OCI-M2 (cell line): ENCODE results near the gene TTC34.
"Not testable (repeated sequence)": the region's sequence is repeated elsewhere in the genome, so short reads cannot be mapped to it uniquely, and the experiment has no call there.

Experiments
- DNase-seq: peaks from one replicate; lab custom pipeline; 2025; ENCODE audit not compliant: unreplicated experiment; lab: John Stamatoyannopoulos, UW

TTC34 gene

DNA sequence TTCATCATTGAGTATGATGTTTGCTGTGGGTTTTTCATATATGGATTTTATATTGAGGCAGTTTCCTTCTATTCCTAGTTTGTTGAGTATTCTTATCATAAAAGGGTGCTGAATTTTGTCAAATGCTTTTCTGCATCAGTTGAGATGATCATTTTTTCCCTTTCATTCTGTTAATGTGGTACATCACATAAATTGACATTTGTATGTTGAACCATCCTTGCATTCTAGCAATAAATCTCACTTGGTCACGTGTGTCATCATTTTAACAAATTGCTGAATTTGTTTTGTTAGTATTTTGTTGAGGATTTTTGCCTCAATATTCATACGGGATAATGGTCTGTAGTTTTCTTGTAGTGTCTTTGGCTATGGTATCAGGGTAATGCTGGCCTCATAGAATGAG lies 19.9 kb downstream of the TTC34 start:
- no peak for DNase-seq

DNA sequence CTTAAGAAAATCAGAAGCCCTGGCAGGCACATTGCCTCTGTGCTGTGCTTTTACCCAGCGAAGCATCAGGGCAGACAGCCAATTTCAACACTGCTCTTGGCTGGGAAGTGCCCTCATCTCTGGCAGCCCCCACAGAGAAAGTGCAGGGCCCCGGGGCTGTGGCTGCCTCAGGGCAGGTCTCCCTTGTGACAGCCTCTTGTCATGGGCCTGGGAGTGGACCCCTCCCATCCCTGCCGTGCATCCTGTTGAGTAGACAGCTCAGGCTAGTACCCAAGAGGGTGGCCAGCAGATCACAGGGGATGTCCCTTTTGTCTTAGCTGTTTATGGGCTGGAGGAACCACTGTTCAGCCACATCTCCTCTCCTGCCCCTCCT lies 23.3 kb downstream of the TTC34 start:
- no peak for DNase-seq

- DNase-seq, result no peak
Measured at GRCh38 chr1:2777424-2778219, 23.9 kb downstream of the TTC34 start.

DNA sequence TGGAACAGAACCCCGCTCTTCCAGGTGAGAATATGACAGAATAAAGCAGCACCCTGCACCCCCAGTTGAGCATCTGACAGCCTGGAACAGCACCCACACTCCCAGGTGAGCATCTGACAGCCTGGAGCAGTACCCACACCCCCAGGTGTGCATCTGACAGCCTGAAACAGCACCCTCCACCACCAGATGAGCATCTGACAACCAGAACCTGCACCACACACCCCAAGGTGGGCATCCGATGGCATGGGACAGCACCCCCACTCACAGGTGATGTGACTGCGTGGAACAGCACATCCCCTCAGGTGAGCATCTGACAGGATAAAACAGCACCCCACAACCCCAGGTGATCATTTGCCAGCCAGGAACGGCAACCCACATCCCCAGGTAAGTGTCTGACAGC lies 26.2 kb downstream of the TTC34 start:
- DNase-seq, result not testable (repeated sequence)

DNA sequence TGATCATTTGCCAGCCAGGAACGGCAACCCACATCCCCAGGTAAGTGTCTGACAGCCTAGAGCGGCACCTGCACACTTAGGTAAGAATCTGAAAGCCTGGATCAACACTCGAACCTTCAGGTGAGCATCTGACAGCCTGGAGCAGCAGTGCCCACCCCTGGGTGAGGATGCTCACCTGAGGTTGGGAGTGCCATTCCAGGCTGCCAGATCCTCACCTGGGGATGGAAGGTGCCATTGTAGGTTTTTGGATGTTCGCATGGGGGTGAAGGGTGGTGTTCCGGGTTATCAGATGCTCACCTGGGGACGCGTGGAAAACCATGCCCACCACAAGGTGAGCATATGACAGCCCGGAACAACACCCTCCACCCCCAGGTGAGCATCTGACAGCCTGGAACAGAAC lies 33.4 kb downstream of the TTC34 start:
- not testable (repeated sequence) for DNase-seq

DNA sequence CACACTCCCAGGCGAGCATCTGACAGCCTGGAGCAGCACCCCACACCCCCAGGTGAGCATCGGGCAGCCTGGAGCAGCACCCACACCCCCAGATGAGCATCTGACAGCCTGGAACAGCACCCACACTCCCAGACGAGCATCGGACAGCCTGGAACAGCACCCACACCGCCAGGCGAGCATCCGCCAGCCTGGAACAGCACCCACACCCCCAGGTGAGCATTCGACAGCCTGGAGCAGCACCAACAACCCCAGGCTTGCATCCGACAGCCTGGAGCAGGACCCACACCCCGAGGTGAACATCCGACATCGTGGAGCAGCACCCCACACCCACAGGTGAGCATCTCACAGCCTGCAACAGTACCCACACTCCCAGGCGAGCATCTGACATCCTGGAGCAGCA lies 42.1 kb downstream of the TTC34 start:
- not testable (repeated sequence) for DNase-seq

DNA sequence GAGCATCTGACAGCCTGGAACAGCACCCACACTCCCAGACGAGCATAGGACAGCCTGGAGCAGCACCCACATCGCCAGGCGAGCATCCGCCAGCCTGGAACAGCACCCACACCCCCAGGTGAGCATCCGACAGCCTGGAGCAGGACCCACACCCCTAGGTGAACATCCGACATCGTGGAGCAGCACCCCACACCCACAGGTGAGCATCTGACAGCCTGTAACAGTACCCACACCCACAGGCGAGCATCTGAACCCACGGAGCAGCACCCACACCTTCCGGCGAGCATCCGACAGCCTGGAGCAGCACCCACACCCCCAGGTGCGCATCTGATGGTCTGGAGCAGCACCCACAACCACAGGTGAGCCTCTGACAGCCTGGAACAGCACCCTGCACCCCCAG lies 44.0 kb downstream of the TTC34 start:
- DNase-seq, result not testable (repeated sequence)

DNA sequence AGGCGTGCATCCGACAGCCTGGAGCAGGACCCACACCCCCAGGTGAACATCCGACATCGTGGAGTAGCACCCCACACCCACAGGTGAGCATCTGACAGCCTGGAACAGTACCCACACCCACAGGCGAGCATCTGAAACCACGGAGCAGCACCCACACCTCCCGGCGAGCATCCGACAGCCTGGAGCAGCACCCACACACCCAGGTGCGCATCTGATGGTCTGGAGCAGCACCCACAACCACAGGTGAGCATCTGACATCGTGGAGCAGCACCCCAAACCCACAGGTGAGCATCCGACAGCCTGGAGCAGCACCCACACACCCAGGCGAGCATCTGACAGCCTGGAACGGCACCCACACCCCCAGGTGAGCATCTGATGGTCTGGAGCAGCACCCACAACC lies 46.1 kb downstream of the TTC34 start:
- DNase-seq, result not testable (repeated sequence)

- not testable (repeated sequence) for DNase-seq
Measured at GRCh38 chr1:2754597-2754996, 46.9 kb downstream of the TTC34 start.

GRCh38 chr1:2752503-2752902 lies 49.0 kb downstream of the TTC34 start:
- DNase-seq, result not testable (repeated sequence)

GRCh38 chr1:2751866-2752265 lies 49.6 kb downstream of the TTC34 start:
- DNase-seq, result not testable (repeated sequence)

DNA sequence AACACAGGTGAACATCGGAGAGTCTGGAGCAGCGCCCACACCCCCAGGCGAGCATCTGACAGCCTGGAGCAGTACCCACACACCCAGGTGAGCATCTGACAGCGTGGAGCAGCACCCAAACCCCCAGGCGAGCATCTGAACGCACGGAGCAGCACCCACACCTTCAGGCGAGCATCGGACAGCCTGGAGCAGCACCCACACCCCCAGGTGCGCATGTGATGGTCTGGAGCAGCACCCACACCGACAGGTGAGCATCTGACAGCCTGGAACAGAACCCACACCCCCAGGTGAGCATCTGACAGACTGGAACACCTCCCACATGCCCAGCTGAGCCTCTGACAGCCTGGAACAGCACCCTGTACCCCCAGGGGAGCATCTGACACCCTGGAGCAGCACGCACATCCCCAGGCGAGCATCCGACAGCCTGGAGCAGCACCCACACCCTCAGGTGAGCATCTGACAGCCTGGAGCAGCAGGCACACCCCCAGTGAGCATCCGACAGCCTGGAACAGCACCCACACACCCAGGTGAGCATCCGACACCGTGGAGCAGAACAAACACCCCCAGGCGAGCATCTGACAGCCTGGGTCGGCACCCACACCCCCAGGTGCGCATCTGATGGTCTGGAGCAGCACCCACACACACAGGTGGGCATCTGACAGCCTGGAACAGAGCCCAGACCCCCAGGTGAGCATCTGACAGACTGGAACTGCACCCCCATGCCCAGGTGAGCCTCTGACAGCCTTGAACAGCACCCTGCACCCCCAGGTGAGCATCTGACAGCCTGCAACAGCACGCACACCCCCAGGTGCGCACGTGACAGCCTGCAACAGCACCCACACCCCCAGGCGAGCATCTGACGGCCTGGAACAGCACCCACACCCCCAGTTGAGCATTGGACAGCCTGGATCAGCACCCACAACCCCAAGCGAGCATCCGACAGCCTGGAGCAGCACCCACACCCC lies 50.4 kb downstream of the TTC34 start:
- DNase-seq, result not testable (repeated sequence)

DNA sequence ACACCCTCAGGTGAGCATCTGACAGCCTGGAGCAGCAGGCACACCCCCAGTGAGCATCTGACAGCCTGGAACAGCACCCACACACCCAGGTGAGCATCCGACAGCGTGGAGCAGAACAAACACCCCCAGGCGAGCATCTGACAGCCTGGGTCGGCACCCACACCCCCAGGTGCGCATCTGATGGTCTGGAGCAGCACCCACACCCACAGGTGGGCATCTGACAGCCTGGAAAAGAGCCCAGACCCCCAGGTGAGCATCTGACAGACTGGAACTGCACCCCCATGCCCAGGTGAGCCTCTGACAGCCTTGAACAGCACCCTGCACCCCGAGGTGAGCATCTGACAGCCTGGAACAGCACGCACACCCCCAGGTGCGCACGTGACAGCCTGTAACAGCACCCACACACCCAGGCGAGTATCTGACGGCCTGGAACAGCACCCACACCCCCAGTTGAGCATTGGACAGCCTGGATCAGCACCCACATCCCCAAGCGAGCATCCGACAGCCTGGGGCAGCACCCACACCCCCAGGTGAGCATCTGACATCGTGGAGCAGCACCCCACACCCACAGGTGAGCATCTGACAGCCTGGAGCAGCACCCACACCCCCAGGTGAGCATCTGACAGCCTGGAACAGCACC lies 51.3 kb downstream of the TTC34 start:
- DNase-seq, result not testable (repeated sequence)

DNA sequence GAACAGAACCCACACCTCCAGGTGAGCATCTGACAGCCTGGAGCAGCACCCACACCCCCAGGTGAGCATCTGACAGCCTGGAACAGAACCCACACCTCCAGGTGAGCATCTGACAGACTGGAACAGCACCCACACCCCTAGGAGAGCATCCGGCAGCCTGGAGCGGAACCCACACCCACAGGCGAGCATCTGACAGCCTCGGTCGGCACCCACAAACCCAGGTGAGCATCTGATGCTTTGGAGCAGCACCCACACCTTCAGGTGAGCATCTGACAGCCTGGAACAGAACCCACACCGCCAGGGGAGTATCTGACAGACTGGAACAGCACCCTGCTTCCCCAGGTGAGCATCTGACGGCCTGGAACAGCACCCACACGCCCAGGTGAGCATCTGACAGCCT lies 52.9 kb downstream of the TTC34 start:
- not testable (repeated sequence) for DNase-seq

DNA sequence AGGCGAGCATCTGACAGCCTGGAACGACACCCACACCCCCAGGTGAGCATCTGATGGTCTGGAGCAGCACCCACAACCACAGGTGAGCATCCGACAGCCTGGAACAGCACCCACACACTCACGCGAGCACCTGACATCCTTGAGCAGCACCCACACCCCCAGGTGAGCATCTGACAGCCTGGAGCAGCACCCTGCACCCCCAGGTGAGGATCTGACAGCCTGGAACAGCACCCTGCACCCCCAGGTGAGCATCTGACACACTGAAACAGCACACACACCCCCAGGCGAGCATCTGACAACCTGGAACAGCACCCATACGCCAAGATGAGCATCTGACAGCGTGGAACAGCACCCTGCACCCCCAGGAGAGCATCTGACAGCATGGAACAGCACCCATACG lies 106.7 kb downstream of the TTC34 start:
- DNase-seq, result not testable (repeated sequence)

DNA sequence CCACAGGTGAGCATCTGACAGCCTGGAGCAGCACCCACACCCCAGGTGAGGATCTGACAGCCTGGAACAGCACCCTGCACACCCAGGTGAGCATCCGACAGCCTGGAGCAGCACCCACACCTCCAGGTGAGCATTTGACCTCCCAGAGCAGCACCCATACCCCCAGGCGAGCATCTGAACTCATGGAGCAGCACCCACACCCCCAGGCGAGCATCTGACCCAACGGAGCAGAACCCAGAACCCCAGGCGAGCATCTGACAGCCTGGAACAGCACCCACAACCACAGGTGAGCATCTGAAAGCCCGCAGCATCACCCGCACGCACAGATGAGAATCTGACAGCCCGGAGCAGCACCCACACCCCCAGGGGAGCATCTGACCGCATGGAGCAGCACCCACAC lies 111.3 kb downstream of the TTC34 start:
- DNase-seq, result not testable (repeated sequence)

DNA sequence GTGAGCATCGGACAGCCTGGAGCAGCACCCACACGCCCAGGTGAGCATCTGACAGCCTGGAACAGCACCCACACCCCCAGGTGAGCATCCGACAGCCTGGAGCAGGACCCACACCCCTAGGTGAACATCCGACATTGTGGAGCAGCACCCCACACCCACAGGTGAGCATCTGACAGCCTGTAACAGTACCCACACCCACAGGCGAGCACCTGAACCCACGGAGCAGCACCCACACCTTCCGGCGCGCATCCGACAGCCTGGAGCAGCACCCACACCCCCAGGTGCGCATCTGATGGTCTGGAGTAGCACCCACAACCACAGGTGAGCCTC lies 113.2 kb downstream of the TTC34 start:
- DNase-seq, result not testable (repeated sequence)

DNA sequence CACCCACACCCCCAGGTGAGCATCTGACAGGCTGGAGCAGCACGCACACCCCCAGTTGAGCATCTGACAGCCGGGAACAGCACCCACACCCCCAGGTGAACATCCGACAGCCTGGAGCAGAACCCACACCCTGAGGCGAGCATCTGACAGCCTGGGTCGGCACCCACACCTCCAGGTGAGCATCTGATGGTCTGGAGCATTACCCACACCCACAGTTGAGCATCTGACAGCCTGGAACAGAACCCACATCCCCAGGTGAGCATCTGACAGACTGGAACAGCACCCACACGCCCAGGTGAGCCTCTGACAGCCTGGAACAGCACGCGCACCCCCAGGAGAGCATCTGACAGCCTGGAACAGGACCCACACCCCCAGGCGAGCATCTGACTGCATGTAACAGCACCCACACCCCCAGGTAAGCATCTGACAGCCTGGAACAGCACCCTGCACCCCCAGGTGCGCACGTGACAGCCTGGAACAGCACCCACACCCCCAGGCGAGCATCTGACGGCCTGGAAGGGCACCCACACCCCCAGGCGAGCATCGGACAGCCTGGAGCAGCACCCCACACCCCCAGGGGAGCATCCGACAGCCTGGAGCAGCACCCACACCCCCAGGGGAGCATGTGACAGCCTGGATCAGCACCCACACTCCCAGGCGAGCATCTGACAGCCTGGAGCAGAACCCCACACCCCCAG lies 113.7 kb downstream of the TTC34 start:
- DNase-seq, result not testable (repeated sequence)

- DNase-seq, result not testable (repeated sequence)
Measured at GRCh38 chr1:2687174-2687591, 114.3 kb downstream of the TTC34 start.

GRCh38 chr1:2686091-2686863 lies 115.2 kb downstream of the TTC34 start:
- not testable (repeated sequence) for DNase-seq
